Measurements from ENCODE around the gene MINK1. TPM values are rescaled to one million over a fixed set of nuclear protein-coding genes. Genes with fewer than 3 reads are reported as not detected.
"Not testable (repeated sequence)": the region's sequence is repeated elsewhere in the genome, so short reads cannot be mapped to it uniquely, and the experiment has no call there.

The MINK1 gene
- polyA plus RNA-seq, 4 donors, result 49.2 to 110 (median 64.7) TPM

GRCh38 chr17:4920351-4921048 is 87.4 kb downstream of the MINK1 start:
- no peaks in the 10 kb centered on the region for H3K27me3 ChIP-seq (ENCODE audit: control insufficient read depth in 3 of 3, insufficient read depth in 3 of 3, low read length in 3 of 3)
- 80 to 86% (median 82%) methylated on average over 10 of the region's 10 CpGs for WGBS, 3 donors
- DNase-seq, result no peak
- H3K36me3 ChIP-seq (ENCODE audit: control insufficient read depth in 3 of 3, insufficient read depth in 2 of 3, low read depth in 1 of 3, low read length in 3 of 3), result no peaks in the 10 kb centered on the region
- H3K4me3 ChIP-seq (ENCODE audit: low read depth in 1 of 3, low read length in 3 of 3), result no peak overlapping the region
- no peak for FAIRE-seq
- no peak overlapping the region for H3K27ac ChIP-seq (ENCODE audit: low read depth in 1 of 3, low read length in 2 of 3)
- H3K9me3 ChIP-seq (ENCODE audit: control insufficient read depth in 2 of 2, insufficient read depth in 1 of 2, low read depth in 1 of 2, low read length in 1 of 2), result no peaks in the 10 kb centered on the region
- no peaks in the 10 kb centered on the region for H3K4me1 ChIP-seq (ENCODE audit: control insufficient read depth in 3 of 3, insufficient read depth in 2 of 3, low read depth in 1 of 3, low read length in 2 of 3)

GRCh38 chr17:4921320-4921719 is 88.2 kb downstream of the MINK1 start:
- Histone ChIP-seq H3K27me3 (ENCODE audit: control insufficient read depth in 3 of 3, insufficient read depth in 3 of 3, low read length in 3 of 3) (no peaks in the 10 kb centered on the region), H3K27ac (ENCODE audit: low read depth in 1 of 3, low read length in 2 of 3) (no peak overlapping the region), H3K9me3 (ENCODE audit: control insufficient read depth in 2 of 2, insufficient read depth in 1 of 2, low read depth in 1 of 2, low read length in 1 of 2) (no peaks in the 10 kb centered on the region), H3K4me3 (ENCODE audit: low read depth in 1 of 3, low read length in 3 of 3) (no peak overlapping the region), H3K4me1 (ENCODE audit: control insufficient read depth in 3 of 3, insufficient read depth in 2 of 3, low read depth in 1 of 3, low read length in 2 of 3) (no peaks in the 10 kb centered on the region), H3K36me3 (ENCODE audit: control insufficient read depth in 3 of 3, insufficient read depth in 2 of 3, low read depth in 1 of 3, low read length in 3 of 3) (no peaks in the 10 kb centered on the region)
- WGBS, 3 donors, result 91 to 98% (median 94%) methylated on average over 4 of the region's 4 CpGs
- DNase-seq (no peak), FAIRE-seq (no peak)

DNA sequence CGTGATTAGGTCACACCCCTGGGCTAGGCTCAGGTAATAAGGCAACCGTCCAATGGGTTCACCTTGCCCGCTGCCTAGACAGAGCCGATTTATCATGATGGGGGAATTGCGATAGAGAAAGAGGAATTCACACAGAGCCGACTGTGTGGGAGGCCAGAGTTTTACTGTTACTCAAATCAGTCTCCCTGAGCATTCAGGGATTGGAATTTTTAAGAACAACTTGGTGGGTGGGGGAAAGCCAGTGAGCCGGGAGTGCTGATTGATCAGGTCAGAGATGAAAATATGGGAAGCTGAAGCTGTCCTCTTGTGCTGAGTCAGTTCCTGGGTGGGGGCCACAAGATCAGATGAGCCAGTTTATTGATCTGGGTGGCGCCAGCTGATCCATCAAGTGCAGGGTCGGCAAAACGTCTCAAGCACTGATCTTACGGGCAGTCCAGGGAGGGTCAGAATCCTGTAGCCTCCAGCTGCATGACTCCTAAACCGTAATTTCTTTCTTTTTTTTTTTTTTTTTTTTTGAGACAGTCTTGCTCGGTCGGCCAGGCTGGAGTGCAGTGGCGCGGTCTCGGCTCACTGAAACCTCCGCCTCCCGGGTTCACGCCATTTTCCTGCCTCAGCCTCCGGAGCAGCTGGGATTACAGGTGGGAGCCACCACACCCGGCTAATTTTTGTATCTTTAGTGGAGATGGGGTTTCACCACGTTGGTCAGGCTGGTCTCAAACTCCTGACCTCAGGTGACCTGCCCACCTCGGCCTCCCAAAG is 93.6 kb downstream of the MINK1 start:
- not testable (repeated sequence) for H3K27ac ChIP-seq (ENCODE audit: low read depth in 1 of 3, low read length in 2 of 3); DNase-seq; H3K36me3 ChIP-seq (ENCODE audit: control insufficient read depth in 3 of 3, insufficient read depth in 2 of 3, low read depth in 1 of 3, low read length in 3 of 3); H3K4me3 ChIP-seq (ENCODE audit: low read depth in 1 of 3, low read length in 3 of 3); H3K27me3 ChIP-seq (ENCODE audit: control insufficient read depth in 3 of 3, insufficient read depth in 3 of 3, low read length in 3 of 3); FAIRE-seq; H3K9me3 ChIP-seq (ENCODE audit: control insufficient read depth in 2 of 2, insufficient read depth in 1 of 2, low read depth in 1 of 2, low read length in 1 of 2); H3K4me1 ChIP-seq (ENCODE audit: control insufficient read depth in 3 of 3, insufficient read depth in 2 of 3, low read depth in 1 of 3, low read length in 2 of 3)
- 68 to 82% (median 76%) methylated on average over 24 of the region's 24 CpGs for WGBS, 3 donors

DNA sequence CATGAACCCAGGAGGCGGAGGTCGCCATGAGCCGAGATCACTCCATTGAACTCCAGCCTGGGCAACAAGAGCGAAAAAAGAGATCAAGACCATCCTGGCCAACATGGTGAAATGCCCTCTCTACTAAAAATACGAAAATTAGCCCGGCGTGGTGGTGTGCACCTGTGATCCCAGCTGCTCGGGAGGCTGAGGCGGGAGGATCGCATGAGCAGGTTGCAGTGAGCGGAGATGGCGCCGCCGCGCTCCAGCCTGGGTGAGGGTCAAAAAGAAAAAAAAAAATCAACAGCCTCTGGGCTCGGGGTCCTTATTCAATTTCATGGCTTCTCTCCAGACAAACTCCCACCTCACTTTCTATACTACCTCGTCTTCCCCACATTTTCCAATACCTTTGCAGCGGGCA is 95.7 kb downstream of the MINK1 start:
- Histone ChIP-seq H3K9me3 (ENCODE audit: control insufficient read depth in 2 of 2, insufficient read depth in 1 of 2, low read depth in 1 of 2, low read length in 1 of 2) (no peaks in the 10 kb centered on the region), H3K4me3 (ENCODE audit: low read depth in 1 of 3, low read length in 3 of 3) (no peak overlapping the region), H3K27me3 (ENCODE audit: control insufficient read depth in 3 of 3, insufficient read depth in 3 of 3, low read length in 3 of 3) (no peaks in the 10 kb centered on the region), H3K36me3 (ENCODE audit: control insufficient read depth in 3 of 3, insufficient read depth in 2 of 3, low read depth in 1 of 3, low read length in 3 of 3) (peaks cover 0 to 12% (median 0%) of the 10 kb centered on the region in 3 donors), H3K4me1 (ENCODE audit: control insufficient read depth in 3 of 3, insufficient read depth in 2 of 3, low read depth in 1 of 3, low read length in 2 of 3) (peaks cover 0 to under 1% (median under 1%) of the 10 kb centered on the region in 3 donors), H3K27ac (ENCODE audit: low read depth in 1 of 3, low read length in 2 of 3) (no peak overlapping the region)
- no peak for FAIRE-seq
- 97% methylated on average over 18 of the region's 18 CpGs for WGBS, 3 donors
- DNase-seq, result no peak

DNA sequence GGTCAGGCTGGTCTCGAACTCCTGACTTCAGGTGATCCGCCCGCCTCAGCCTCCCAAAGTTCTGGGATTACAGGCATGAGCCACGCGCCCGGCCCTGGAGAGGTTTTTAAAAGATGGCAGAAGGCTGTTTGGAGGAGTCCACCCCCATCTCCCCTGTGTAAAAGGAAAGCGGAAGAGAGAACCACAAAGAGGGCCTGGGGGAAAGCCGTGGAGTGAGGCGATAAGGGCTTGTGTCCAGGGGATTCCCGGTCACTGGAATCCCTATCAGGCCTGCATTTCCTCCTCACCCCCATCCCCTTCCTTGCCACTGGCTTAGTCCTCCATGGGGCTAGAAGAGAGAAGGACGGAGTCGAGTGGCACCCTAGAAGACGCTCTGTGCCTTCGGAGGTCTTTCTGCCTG is 98.8 kb downstream of the MINK1 start, which contains the start of gene GP1BA:
Gene GP1BA, plus strand, starts transcription at position 315 of the 400 bp plus-strand sequence. CDS start 328 bp downstream, outside the sequence.
- FAIRE-seq, result no peak
- Histone ChIP-seq H3K36me3 (ENCODE audit: control insufficient read depth in 3 of 3, insufficient read depth in 2 of 3, low read depth in 1 of 3, low read length in 3 of 3) (peaks cover 0 to 32% (median 0%) of the 10 kb centered on the region in 3 donors), H3K4me3 (ENCODE audit: low read depth in 1 of 3, low read length in 3 of 3) (no peak within 1 kb of the TSS), H3K4me1 (ENCODE audit: control insufficient read depth in 3 of 3, insufficient read depth in 2 of 3, low read depth in 1 of 3, low read length in 2 of 3) (peaks cover 0 to 7% (median 5%) of the 10 kb centered on the region in 3 donors), H3K9me3 (ENCODE audit: control insufficient read depth in 2 of 2, insufficient read depth in 1 of 2, low read depth in 1 of 2, low read length in 1 of 2) (no peaks in the 10 kb centered on the region), H3K27me3 (ENCODE audit: control insufficient read depth in 3 of 3, insufficient read depth in 3 of 3, low read length in 3 of 3) (no peaks in the 10 kb centered on the region), H3K27ac (ENCODE audit: low read depth in 1 of 3, low read length in 2 of 3) (no peak within 1 kb of the TSS)
- WGBS, 3 donors, result 77 to 91% (median 82%) methylated on average over 14 of the region's 14 CpGs
- no peak for DNase-seq

- no peak for DNase-seq
- Histone ChIP-seq H3K4me1 (ENCODE audit: control insufficient read depth in 3 of 3, insufficient read depth in 2 of 3, low read depth in 1 of 3, low read length in 2 of 3) (peaks cover 0 to 7% (median 5%) of the 10 kb centered on the region in 3 donors), H3K4me3 (ENCODE audit: low read depth in 1 of 3, low read length in 3 of 3) (no peak overlapping the region), H3K36me3 (ENCODE audit: control insufficient read depth in 3 of 3, insufficient read depth in 2 of 3, low read depth in 1 of 3, low read length in 3 of 3) (peaks cover 2 to 40% (median 3%) of the 10 kb centered on the region in 3 donors), H3K27me3 (ENCODE audit: control insufficient read depth in 3 of 3, insufficient read depth in 3 of 3, low read length in 3 of 3) (no peaks in the 10 kb centered on the region), H3K9me3 (ENCODE audit: control insufficient read depth in 2 of 2, insufficient read depth in 1 of 2, low read depth in 1 of 2, low read length in 1 of 2) (no peaks in the 10 kb centered on the region), H3K27ac (ENCODE audit: low read depth in 1 of 3, low read length in 2 of 3) (no peak overlapping the region)
- FAIRE-seq, result no peak
- WGBS, 3 donors, result 91 to 94% (median 94%) methylated on average over 12 of the region's 12 CpGs
Observed at GRCh38 chr17:4932756-4933155, 99.6 kb downstream of the MINK1 start.

DNA sequence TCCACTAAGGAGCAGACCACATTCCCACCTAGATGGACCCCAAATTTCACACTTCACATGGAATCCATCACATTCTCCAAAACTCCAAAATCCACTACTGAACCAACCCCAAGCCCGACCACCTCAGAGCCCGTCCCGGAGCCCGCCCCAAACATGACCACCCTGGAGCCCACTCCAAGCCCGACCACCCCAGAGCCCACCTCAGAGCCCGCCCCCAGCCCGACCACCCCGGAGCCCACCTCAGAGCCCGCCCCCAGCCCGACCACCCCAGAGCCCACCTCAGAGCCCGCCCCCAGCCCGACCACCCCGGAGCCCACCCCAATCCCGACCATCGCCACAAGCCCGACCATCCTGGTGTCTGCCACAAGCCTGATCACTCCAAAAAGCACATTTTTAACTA is 100.5 kb downstream of the MINK1 start:
- FAIRE-seq, result no peak
- H3K27ac ChIP-seq (ENCODE audit: low read depth in 1 of 3, low read length in 2 of 3), result no peak overlapping the region

GRCh38 chr17:4934173-4934979 is 101.2 kb downstream of the MINK1 start:
- Histone ChIP-seq H3K9me3 (ENCODE audit: control insufficient read depth in 2 of 2, insufficient read depth in 1 of 2, low read depth in 1 of 2, low read length in 1 of 2) (no peaks in the 10 kb centered on the region), H3K36me3 (ENCODE audit: control insufficient read depth in 3 of 3, insufficient read depth in 2 of 3, low read depth in 1 of 3, low read length in 3 of 3) (peaks cover 2 to 50% (median 3%) of the 10 kb centered on the region in 3 donors), H3K4me1 (ENCODE audit: control insufficient read depth in 3 of 3, insufficient read depth in 2 of 3, low read depth in 1 of 3, low read length in 2 of 3) (peaks cover 3 to 17% (median 7%) of the 10 kb centered on the region in 3 donors), H3K27me3 (ENCODE audit: control insufficient read depth in 3 of 3, insufficient read depth in 3 of 3, low read length in 3 of 3) (no peaks in the 10 kb centered on the region), H3K27ac (ENCODE audit: low read depth in 1 of 3, low read length in 2 of 3) (no peak overlapping the region), H3K4me3 (ENCODE audit: low read depth in 1 of 3, low read length in 3 of 3) (no peak overlapping the region)
- WGBS, 3 donors, result 32 to 48% (median 39%) methylated on average over 14 of the region's 14 CpGs
- FAIRE-seq, result no peak
- DNase-seq, result peak in 1 of 2 donors; percentile 23

More for the DNA sequence above, 100.5 kb downstream of the MINK1 start:
- Histone ChIP-seq H3K4me3 (ENCODE audit: low read depth in 1 of 3, low read length in 3 of 3) (no peak overlapping the region), H3K4me1 (ENCODE audit: control insufficient read depth in 3 of 3, insufficient read depth in 2 of 3, low read depth in 1 of 3, low read length in 2 of 3) (peaks cover under 1 to 12% (median 7%) of the 10 kb centered on the region in 3 donors), H3K9me3 (ENCODE audit: control insufficient read depth in 2 of 2, insufficient read depth in 1 of 2, low read depth in 1 of 2, low read length in 1 of 2) (no peaks in the 10 kb centered on the region), H3K36me3 (ENCODE audit: control insufficient read depth in 3 of 3, insufficient read depth in 2 of 3, low read depth in 1 of 3, low read length in 3 of 3) (peaks cover 2 to 48% (median 3%) of the 10 kb centered on the region in 3 donors), H3K27me3 (ENCODE audit: control insufficient read depth in 3 of 3, insufficient read depth in 3 of 3, low read length in 3 of 3) (no peaks in the 10 kb centered on the region)
- no peak for DNase-seq
- 74 to 76% (median 76%) methylated on average over 14 to 16 of the region's 16 CpGs for WGBS, 3 donors

Data from small intestine (tissue), 7 donors.